PC-9 (cell line): Measurements from ENCODE around the gene PPP4R1. TPM values are rescaled to one million over a fixed set of nuclear protein-coding genes. Genes with fewer than 3 reads are reported as not detected.
A peak's percentile ranks its signal among the peaks of the same experiment; 100 is the strongest.

ENCODE experiments used
- BruUV-seq: library from RNA; stranded (reverse); fragments of 400-500 nt; replicated peaks from 2 replicates; lab custom pipeline; 2021; lab: Mats Ljungman, UMichigan
- CTCF ChIA-PET: fragments of 300-600 bp; sonication (Branson Sonifier 250); formaldehyde crosslinking; loops from one replicate; lab custom pipeline; 2022; ENCODE audit warnings: antibody characterized with exemption; lab: Charles Lee
- POLR2A ChIA-PET: fragments of 300-600 bp; sonication (Branson Sonifier 250); formaldehyde crosslinking; loops from one replicate; lab custom pipeline; 2022; ENCODE audit warnings: antibody characterized with exemption; ENCODE audit not compliant: unreplicated experiment; lab: Charles Lee
- DNase-seq, 2 experiments: peaks; one replicate each; pipeline versions ENCODE4 v3.0.0 to v3.0.0-alpha.2; 2015 to 2022; ENCODE audit warnings: mixed read lengths in 1 of 2
- H2AFZ ChIP-seq: fragments of 200-600 bp; sonication (generic); 2 replicates; pipeline ENCODE4 v1.8.1; 2017; ENCODE audit warnings: antibody characterized with exemption
- H3F3A ChIP-seq: fragments of 200-600 bp; sonication (generic); 2 replicates; pipeline ENCODE4 v1.8.1; 2017; ENCODE audit warnings: antibody characterized with exemption, mild to moderate bottlenecking, low read depth; ENCODE audit not compliant: insufficient read depth
- H3K27ac ChIP-seq: fragments of 200-600 bp; sonication (generic); 2 replicates; pipeline ENCODE4 v1.6.1; 2016; ENCODE audit warnings: mixed run types
- H3K27me3 ChIP-seq: fragments of 200-600 bp; sonication (generic); 2 replicates; pipeline ENCODE4 v1.6.1; 2016; ENCODE audit warnings: low read depth, mixed run types; ENCODE audit not compliant: insufficient read depth
- H3K36me3 ChIP-seq: fragments of 200-600 bp; sonication (generic); 2 replicates; pipeline ENCODE4 v1.6.1; 2016; ENCODE audit warnings: low read depth, mixed run types
- H3K4me1 ChIP-seq: fragments of 200-600 bp; sonication (generic); replicated peaks from 2 replicates; pipeline ENCODE4 v1.6.1; 2016; ENCODE audit warnings: mixed run types; ENCODE audit not compliant: insufficient read depth
- H3K4me2 ChIP-seq: fragments of 200-600 bp; sonication (generic); 2 replicates; pipeline ENCODE4 v1.6.1; 2017; ENCODE audit warnings: mixed run types
- H3K4me3 ChIP-seq: fragments of 200-600 bp; sonication (generic); 2 replicates; pipeline ENCODE4 v1.6.1; 2016; ENCODE audit warnings: mixed run types
- H3K79me2 ChIP-seq: fragments of 200-600 bp; sonication (generic); 2 replicates; pipeline ENCODE4 v1.6.1; 2017; ENCODE audit warnings: low read depth, mixed run types
- H3K9me2 ChIP-seq: fragments of 200-600 bp; sonication (generic); 2 replicates; pipeline ENCODE4 v1.8.1; 2017; ENCODE audit warnings: mild to moderate bottlenecking; ENCODE audit not compliant: insufficient read depth
- H3K9me3 ChIP-seq: fragments of 200-600 bp; sonication (generic); 2 replicates; pipeline ENCODE4 v1.8.1; 2016; ENCODE audit warnings: low read depth; ENCODE audit not compliant: insufficient read depth
- H4K20me1 ChIP-seq: fragments of 200-600 bp; sonication (generic); 2 replicates; pipeline ENCODE4 v1.8.1; 2017; ENCODE audit not compliant: insufficient read depth
- EZH2 ChIP-seq: fragments of 200-600 bp; sonication (generic); IDR thresholded peaks from 2 replicates; pipeline ENCODE4 v1.8.0; 2017; ENCODE audit warnings: antibody characterized with exemption, low read depth
- intact Hi-C: fragments of 100-400 bp; cut with micrococcal nuclease; formaldehyde crosslinking; loops from one replicate; pipeline ENCODE4 v1.10.0; 2022; ENCODE audit not compliant: unreplicated experiment
- total RNA-seq: library from RNA; stranded (reverse); gene quantifications from 2 replicates; pipeline ENCODE4 v1.2.3, GENCODE V29; 2021
- TF ChIP-seq, protein P1 (sequence below): fragments of 200-600 bp; sonication (generic); conservative IDR thresholded peaks from 2 replicates; pipeline ENCODE4 v1.6.1; 2017; ENCODE audit warnings: mixed run types, antibody characterized with exemption, mild to moderate bottlenecking, moderate library complexity

The PPP4R1 gene
- total RNA-seq, 1 experiment from 2014 or later, result 167 TPM

DNA sequence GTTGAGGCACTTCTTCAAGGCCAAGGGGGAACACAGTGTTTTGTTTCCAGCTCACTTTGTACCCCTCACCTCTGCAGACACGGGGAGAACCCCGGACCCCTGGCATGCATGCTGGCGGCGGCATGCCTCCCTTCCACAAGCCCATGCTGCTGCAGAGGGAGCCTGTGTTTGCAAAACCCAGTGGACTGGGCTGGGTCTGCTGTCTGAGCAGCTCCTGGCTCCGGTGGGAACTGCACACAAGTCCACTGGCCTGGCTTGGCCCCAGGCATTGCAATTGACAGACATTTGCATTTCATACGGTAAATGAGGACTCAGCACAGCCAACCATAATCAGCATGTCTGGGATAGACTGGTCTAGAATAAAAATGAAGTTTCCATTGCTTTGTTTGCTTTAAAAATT lies 76.7 kb downstream of the PPP4R1 start:
- Histone ChIP-seq H3K4me1 (no peaks in the 10 kb centered on the region), H3K9me3 (no peaks in the 10 kb centered on the region), H3K36me3 (peaks cover 15% of the 10 kb centered on the region), H3K27ac (no peak overlapping the region), H3K4me3 (no peak overlapping the region), H3K9me2 (no peaks in the 10 kb centered on the region), H4K20me1 (no peaks in the 10 kb centered on the region), H3K27me3 (no peaks in the 10 kb centered on the region), H3K79me2 (no peaks in the 10 kb centered on the region), H2AFZ (no peak overlapping the region), H3K4me2 (no peak overlapping the region), H3F3A (peaks cover 4% of the 10 kb centered on the region; the same call in 1 of the 2 replicates)
- intact Hi-C loops, result no loop called here
- TF ChIP-seq EZH2, result no peak
- TF ChIP-seq, protein P1, sequence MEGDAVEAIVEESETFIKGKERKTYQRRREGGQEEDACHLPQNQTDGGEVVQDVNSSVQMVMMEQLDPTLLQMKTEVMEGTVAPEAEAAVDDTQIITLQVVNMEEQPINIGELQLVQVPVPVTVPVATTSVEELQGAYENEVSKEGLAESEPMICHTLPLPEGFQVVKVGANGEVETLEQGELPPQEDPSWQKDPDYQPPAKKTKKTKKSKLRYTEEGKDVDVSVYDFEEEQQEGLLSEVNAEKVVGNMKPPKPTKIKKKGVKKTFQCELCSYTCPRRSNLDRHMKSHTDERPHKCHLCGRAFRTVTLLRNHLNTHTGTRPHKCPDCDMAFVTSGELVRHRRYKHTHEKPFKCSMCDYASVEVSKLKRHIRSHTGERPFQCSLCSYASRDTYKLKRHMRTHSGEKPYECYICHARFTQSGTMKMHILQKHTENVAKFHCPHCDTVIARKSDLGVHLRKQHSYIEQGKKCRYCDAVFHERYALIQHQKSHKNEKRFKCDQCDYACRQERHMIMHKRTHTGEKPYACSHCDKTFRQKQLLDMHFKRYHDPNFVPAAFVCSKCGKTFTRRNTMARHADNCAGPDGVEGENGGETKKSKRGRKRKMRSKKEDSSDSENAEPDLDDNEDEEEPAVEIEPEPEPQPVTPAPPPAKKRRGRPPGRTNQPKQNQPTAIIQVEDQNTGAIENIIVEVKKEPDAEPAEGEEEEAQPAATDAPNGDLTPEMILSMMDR, result no peak
- no TSS peak for BruUV-seq
- ChIA-PET POLR2A (no interaction called here), CTCF (no interaction called here)
- DNase-seq, result no peak

DNA sequence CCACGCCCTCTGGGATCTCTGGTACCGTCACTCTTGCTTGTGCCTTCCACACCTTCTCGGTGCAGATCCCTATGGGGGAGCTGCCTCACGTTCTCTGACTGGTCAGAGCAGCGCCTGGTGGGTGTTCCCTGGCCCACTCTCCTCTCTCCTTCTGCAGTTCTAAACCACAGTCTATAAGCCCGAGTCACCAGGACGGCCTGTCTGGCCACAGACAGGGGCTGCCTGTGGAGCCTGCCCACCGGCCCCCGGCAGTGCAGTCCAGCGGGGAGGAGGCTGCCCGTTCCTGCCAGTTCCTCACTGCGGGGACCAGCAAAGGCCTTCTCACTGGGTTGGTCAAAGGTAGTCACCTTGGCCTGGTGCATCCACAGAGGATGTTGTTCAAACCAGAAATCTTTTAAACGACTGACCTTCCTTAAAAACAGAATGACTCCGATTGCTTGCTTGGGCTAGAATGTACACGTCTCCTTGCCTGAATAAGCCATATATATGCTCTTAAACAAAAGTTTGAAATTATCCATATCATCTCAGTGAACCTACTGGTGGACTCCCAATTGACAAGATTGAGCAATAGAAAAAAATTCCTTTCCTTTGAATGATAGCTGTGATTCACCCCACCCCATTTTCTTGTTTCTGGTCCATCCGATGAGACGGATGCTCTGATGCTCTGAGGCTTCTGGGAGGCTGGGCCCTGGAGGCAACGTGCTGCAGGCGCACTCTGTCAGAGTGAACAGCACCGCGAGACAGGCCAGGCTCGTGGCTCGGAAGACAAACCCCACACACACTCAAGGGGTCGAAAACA lies 77.8 kb downstream of the PPP4R1 start:
- Histone ChIP-seq H3K9me2 (no peaks in the 10 kb centered on the region), H3K79me2 (no peaks in the 10 kb centered on the region), H3K4me3 (no peak overlapping the region), H3K4me2 (no peak overlapping the region), H3F3A (peaks cover 4% of the 10 kb centered on the region; the same call in 1 of the 2 replicates), H3K36me3 (peaks cover 15% of the 10 kb centered on the region), H3K27me3 (no peaks in the 10 kb centered on the region), H3K27ac (no peak overlapping the region), H2AFZ (no peak overlapping the region), H3K9me3 (no peaks in the 10 kb centered on the region), H3K4me1 (no peaks in the 10 kb centered on the region), H4K20me1 (no peaks in the 10 kb centered on the region)
- intact Hi-C loops, result no loop called here
- POLR2A ChIA-PET, result no interaction called here
- TF ChIP-seq, protein P1, result no peak
- no peak for TF ChIP-seq EZH2
- CTCF ChIA-PET, result no interaction called here
- BruUV-seq, result TSS peak; percentile 6
- DNase-seq, result peak in 1 of 2 experiments; percentile 37

DNA sequence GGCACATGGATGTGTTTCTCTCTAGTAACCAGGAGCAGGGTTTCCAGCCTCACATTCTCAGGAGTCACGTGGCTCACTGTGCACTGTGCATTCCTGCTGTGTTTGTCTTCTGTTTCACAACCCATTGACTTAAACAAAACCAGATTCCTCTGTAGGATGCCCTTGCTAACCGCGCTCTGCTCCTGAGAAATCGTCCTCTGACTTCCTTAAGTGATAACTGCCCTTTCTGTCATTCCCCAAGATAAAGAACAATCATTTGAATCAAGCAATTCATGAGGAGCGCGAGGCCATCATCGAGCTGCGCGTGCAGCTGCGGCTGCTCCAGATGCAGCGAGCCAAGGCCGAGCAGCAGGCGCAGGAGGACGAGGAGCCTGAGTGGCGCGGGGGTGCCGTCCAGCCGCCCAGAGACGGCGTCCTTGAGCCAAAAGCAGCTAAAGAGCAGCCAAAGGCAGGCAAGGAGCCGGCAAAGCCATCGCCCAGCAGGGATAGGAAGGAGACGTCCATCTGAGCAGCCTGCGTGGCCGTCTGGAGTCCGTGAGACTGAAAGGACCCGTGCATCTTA lies 78.8 kb downstream of the PPP4R1 start:
- BruUV-seq, result no TSS peak
- Histone ChIP-seq H3K9me3 (no peaks in the 10 kb centered on the region), H3K36me3 (peaks cover 15% of the 10 kb centered on the region), H3K27me3 (no peaks in the 10 kb centered on the region), H3K4me3 (no peak overlapping the region), H3K9me2 (no peaks in the 10 kb centered on the region), H3K4me2 (no peak overlapping the region), H3K79me2 (no peaks in the 10 kb centered on the region), H3F3A (peaks cover 4% of the 10 kb centered on the region; the same call in 1 of the 2 replicates), H2AFZ (no peak overlapping the region), H4K20me1 (no peaks in the 10 kb centered on the region), H3K27ac (no peak overlapping the region), H3K4me1 (no peaks in the 10 kb centered on the region)
- DNase-seq, result peak in 1 of 2 experiments; percentile 47
- ChIA-PET CTCF (no interaction called here), POLR2A (no interaction called here)
- TF ChIP-seq, protein P1, result no peak
- no peak for TF ChIP-seq EZH2
- intact Hi-C loops, result no loop called here
